Calu3 (cell line): ENCODE measurements around the gene TMEM254. TPM values are rescaled to one million over a fixed set of nuclear protein-coding genes. Genes with fewer than 3 reads are reported as not detected.
"Not testable (repeated sequence)": the region's sequence is repeated elsewhere in the genome, so short reads cannot be mapped to it uniquely, and the experiment has no call there.

Source experiments
- BruUV-seq: library from RNA; stranded (reverse); fragments of 400-500 nt; replicated peaks from 2 replicates; lab custom pipeline; 2021; lab: Mats Ljungman, UMichigan
- CTCF ChIA-PET: fragments of 300-600 bp; sonication (Branson Sonifier 250); formaldehyde crosslinking; loops from one replicate; lab custom pipeline; 2022; ENCODE audit warnings: antibody characterized with exemption; lab: Charles Lee
- DNase-seq: peaks from one replicate; pipeline ENCODE4 v3.0.0; 2022
- H3K27ac Mint-ChIP-seq: one replicate; pipeline ENCODE4 v1.8.0; 2022; ENCODE audit warnings: mixed read lengths; ENCODE audit not compliant: unreplicated experiment
- H3K27me3 Mint-ChIP-seq: one replicate; pipeline ENCODE4 v1.8.0; 2022; ENCODE audit warnings: mixed read lengths; ENCODE audit not compliant: unreplicated experiment
- H3K36me3 Mint-ChIP-seq: one replicate; pipeline ENCODE4 v1.8.0; 2022; ENCODE audit warnings: mild to moderate bottlenecking, moderate library complexity, mixed read lengths; ENCODE audit not compliant: insufficient read depth, unreplicated experiment
- H3K4me1 Mint-ChIP-seq: one replicate; pipeline ENCODE4 v1.8.0; 2022; ENCODE audit warnings: mild to moderate bottlenecking, low read depth, mixed read lengths; ENCODE audit not compliant: unreplicated experiment
- H3K4me3 Mint-ChIP-seq: one replicate; pipeline ENCODE4 v1.8.0; 2022; ENCODE audit warnings: mild to moderate bottlenecking, low read depth, moderate library complexity, mixed read lengths; ENCODE audit not compliant: unreplicated experiment
- H3K9me3 Mint-ChIP-seq: one replicate; pipeline ENCODE4 v1.8.0; 2022; ENCODE audit warnings: low read depth, mixed read lengths; ENCODE audit not compliant: unreplicated experiment
- intact Hi-C: fragments of 100-400 bp; cut with micrococcal nuclease; formaldehyde crosslinking; loops from one replicate; pipeline ENCODE4 v1.10.0; 2022; ENCODE audit not compliant: unreplicated experiment
- total RNA-seq: library from RNA; stranded (reverse); gene quantifications from 2 replicates; pipeline ENCODE4 v1.2.3, GENCODE V29; 2022
- TF ChIP-seq, protein P1 (sequence below): fragments of 200-600 bp; IDR thresholded peaks from one replicate; pipeline ENCODE4 v1.8.0; 2022; ENCODE audit warnings: antibody characterized with exemption; ENCODE audit not compliant: unreplicated experiment

TMEM254 gene
- total RNA-seq, 1 experiment from 2014 or later: 26.5 TPM

DNA sequence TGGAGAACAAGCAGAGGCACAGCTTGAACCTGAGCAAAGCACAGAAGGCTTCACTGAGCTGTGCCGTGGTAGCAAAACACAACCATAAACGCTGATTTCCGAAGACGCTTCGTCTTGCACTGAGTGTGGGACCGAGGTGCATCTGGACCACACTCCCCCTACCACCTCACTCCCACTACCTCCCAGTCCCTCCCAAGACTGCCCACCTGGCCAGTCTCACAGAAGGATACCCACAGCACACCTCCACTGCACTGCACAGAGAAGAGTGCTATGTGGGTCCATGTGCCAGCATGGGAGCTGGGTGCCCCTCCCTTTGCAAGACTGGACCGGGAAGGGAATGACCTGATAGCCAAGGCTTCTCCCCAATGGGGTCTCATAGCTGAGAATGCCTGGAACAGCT lies 40.2 kb upstream of the TMEM254 start:
- H3K4me1 Mint-ChIP-seq: peaks cover 11% of the 10 kb centered on the region
- H3K4me3 Mint-ChIP-seq, CTCF ChIA-PET, intact Hi-C loops, H3K9me3 Mint-ChIP-seq, H3K27ac Mint-ChIP-seq, H3K36me3 Mint-ChIP-seq, BruUV-seq, H3K27me3 Mint-ChIP-seq, DNase-seq: not testable (repeated sequence)

DNA sequence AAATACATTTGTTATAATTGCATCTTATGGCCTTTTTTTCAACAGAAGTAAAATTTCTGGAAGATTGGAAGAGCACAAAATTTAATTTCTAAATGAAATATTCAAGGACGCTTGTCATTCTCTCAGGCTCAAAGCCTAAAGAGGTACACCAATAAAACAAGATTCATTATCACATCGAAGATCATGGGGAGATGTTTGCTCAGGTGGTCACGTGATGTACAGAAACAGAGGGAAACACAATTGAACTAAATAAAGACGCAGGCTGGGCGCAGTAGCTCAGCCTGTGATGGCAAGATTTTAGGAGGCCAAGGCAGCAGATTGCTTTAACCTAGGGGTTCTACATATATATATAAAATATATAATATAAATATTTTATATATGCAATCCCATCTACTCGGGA lies 37.3 kb upstream of the TMEM254 start:
- no peaks in the 10 kb centered on the region for H3K9me3 Mint-ChIP-seq
- intact Hi-C loops: no loop called here
- peaks cover 4% of the 10 kb centered on the region for H3K36me3 Mint-ChIP-seq
- TF ChIP-seq, protein P1, sequence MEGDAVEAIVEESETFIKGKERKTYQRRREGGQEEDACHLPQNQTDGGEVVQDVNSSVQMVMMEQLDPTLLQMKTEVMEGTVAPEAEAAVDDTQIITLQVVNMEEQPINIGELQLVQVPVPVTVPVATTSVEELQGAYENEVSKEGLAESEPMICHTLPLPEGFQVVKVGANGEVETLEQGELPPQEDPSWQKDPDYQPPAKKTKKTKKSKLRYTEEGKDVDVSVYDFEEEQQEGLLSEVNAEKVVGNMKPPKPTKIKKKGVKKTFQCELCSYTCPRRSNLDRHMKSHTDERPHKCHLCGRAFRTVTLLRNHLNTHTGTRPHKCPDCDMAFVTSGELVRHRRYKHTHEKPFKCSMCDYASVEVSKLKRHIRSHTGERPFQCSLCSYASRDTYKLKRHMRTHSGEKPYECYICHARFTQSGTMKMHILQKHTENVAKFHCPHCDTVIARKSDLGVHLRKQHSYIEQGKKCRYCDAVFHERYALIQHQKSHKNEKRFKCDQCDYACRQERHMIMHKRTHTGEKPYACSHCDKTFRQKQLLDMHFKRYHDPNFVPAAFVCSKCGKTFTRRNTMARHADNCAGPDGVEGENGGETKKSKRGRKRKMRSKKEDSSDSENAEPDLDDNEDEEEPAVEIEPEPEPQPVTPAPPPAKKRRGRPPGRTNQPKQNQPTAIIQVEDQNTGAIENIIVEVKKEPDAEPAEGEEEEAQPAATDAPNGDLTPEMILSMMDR: no peak
- H3K27me3 Mint-ChIP-seq: no peaks in the 10 kb centered on the region
- H3K27ac Mint-ChIP-seq: no peak overlapping the region
- no TSS peak for BruUV-seq
- H3K4me3 Mint-ChIP-seq: no peak overlapping the region
- no peaks in the 10 kb centered on the region for H3K4me1 Mint-ChIP-seq
- DNase-seq: no peak
- CTCF ChIA-PET: no interaction called here

DNA sequence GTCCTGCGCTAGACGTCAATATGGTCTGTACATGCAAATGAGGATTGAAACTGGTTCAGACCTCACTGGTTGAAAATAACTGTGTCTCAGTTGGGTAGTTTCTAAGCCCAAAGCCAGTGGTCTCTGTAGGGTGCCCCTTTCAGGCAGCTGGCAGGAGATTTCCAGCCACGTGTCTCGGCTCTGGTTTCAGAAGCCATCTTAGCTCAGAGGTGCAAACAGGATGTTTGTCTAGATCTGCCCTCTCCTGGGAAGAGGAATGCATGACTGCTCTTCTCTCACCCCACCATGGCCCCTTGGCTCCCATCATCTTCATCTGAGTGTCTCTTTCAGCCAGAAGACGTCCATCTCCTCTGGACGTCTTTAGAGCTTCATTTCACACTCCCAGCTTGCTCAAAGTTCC lies 33.5 kb upstream of the TMEM254 start:
- not testable (repeated sequence) for H3K9me3 Mint-ChIP-seq, H3K4me3 Mint-ChIP-seq, H3K4me1 Mint-ChIP-seq, BruUV-seq, H3K36me3 Mint-ChIP-seq, H3K27ac Mint-ChIP-seq, DNase-seq
- CTCF ChIA-PET: interaction anchor here (0.6 to 1.2 kb wide), 3 partner anchors 33 to 485 kb away, joined by 3 to 4 read pairs (median 3); partner anchors contain the start of genes SFTPA2 and TMEM254
- peaks cover 23% of the 10 kb centered on the region for H3K27me3 Mint-ChIP-seq
- intact Hi-C loops: loop anchor here (5.0 kb wide), 2 partner anchors 58 to 133 kb away; no protein-coding TSS in a partner anchor

DNA sequence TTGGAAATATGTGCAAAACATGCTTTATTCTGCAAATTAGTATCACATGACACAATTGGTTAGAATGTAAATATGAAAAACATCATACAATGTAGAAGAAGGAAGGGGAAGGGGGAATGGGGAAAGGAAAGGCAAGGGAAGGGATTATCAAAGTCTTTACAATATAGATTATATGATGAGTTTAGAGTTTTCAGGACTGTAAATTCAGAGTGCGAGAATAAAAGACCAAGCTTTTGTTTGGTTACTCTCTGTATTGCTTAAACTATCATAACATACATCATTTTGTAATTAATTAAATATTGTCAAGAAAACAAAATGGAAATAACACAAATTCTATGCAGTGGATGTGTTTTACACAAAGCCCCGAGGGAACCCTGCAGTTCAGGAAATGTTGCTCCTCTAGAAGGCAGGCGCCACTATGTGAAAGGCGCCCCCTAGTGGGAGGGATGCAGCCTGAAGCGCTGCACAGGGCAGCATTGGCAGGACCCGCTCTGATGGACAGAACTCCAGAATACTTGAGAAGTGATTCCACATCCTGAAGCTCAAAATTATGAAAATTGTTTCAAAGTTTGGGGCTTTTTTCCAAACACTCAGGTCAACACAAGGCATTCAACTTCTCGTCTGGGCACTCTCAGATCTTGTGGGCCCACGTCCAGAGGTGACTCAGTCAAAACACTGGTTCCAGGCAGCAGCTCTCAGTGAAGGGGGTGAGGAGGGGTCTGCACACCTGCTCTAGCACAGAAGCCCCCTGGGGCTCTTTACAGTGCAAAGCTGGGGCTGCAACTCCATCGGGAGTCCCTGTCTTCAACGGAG lies 31.6 kb upstream of the TMEM254 start:
- Mint-ChIP-seq H3K27me3 (peaks cover 28% of the 10 kb centered on the region), H3K27ac (no peak overlapping the region), H3K4me3 (no peak overlapping the region), H3K4me1 (no peaks in the 10 kb centered on the region), H3K9me3 (no peaks in the 10 kb centered on the region), H3K36me3 (no peaks in the 10 kb centered on the region)
- CTCF ChIA-PET: interaction anchor here (0.6 to 0.7 kb wide), 2 partner anchors 47 to 132 kb away, joined by 3 to 7 read pairs; no protein-coding TSS in a partner anchor
- intact Hi-C loops: loop anchor here (5.0 kb wide), 2 partner anchors 60 to 135 kb away; no protein-coding TSS in a partner anchor
- no TSS peak for BruUV-seq
- peak; percentile 91 for DNase-seq
- TF ChIP-seq, protein P1: peak; percentile 95

DNA sequence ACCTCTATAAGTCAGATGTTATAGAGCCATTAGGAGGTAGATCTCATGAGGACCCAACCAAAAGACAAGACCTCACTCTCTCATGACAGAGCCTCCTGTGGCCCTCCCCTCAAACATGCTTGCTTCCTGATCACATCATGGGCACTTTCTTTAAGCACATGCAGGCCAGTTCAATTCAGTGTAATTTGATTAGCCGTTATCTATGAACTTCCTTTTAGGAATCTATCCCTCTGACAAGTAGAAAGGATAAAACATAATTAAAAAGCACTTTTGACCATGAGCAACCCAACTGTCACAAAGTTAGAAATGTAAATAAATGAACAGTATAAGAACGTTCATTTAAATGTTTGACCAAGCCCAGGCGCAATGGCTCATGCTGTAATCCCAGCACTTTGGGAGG lies 27.7 kb upstream of the TMEM254 start:
- Mint-ChIP-seq H3K4me1 (no peaks in the 10 kb centered on the region), H3K27me3 (peaks cover 28% of the 10 kb centered on the region), H3K4me3 (no peak overlapping the region), H3K36me3 (no peaks in the 10 kb centered on the region), H3K27ac (no peak overlapping the region), H3K9me3 (no peaks in the 10 kb centered on the region)
- BruUV-seq: no TSS peak
- CTCF ChIA-PET: no interaction called here
- TF ChIP-seq, protein P1: no peak
- DNase-seq: no peak
- intact Hi-C loops: loop anchor here (10.0 kb wide), 1 partner anchor 204 kb away; no protein-coding TSS in a partner anchor
